ENCODE data around the gene MT1HL1.
A peak's percentile ranks its signal among the peaks of the same experiment; 100 is the strongest.

MT1HL1 gene

DNA sequence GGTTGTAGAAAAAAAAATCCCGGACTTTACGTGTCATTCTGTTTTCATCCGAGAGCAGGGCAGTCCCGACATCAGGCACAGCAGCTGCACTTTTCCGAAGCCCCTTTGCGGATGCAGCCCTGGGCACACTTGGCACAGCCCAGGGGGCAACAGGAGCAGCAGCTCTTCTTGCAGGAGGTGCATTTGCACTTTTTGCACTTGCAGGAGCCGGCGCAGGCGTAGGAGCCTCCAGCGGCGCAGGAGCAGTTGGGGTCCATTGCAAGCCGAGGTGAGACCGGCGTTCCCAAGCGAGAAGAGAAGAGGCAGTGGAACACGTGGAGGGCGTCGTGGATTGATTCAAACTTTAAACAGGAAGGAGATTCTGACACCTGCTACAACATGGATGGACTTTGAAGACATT lies at the start of gene MT1HL1:
MT1HL1 (minus strand) TSS at position 326 of the 400 bp plus-strand sequence; CDS start at position 257, 69 bp downstream.
- no peak for DNase-seq

DNA sequence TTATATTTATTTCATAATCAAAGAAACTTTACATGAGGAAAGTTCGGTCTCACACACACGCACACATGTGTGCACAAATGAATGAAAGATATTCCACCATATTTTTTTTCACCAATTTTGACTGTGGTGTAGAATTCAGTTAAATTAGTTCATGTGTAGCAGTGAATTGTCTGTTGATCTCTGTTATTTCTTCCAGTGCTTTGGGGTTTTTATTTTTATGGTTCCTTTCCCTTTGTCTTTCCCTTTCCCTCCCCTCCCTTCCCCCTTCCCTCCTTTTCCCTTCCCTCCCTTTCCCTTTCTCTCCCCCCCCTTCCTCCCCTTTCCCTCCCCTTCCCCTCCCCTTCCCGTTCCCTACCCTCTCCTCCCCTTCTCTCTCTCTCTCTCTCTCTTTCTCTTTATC lies 46.7 kb upstream of the MT1HL1 start:
- DNase-seq, result no peak

DNA sequence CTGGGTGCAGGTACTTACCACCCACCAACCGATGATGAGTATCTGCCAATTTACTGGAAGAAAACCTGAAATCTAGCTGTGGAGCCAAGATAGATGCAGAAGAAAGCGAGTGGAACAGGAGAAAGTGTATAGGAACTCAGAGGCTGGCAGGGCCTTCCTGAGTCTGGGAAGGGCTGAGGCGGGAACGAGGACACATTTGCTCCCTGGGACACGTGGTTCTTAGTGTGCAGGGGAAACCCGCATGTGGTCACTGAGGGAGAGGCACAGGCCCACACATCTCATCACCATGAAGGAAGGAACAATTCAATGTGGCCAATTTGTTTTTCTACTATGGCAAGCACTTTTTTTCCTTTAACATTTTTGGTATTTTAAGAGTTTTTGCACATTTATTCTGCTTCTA lies 45.9 kb upstream of the MT1HL1 start:
- DNase-seq, result no peak

DNA sequence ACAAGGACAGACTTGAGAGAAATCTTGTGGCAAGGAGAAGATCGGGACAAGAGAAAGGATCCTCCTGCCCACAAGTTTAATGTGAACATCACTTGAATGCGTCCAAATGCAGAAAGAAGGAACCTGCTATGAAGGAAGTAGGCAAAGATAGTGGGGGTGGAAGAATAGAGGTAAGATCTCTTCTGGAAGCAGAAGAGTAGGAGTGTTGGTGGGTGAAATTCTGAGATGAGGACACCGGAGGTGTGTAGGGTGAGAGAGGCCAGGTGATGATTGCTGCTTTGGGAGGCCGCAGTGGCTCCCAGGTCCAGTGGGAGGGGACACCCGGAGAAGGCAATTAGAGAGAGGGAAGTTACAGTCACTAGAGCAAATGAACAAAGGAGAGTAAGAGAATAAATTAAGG lies 44.6 kb upstream of the MT1HL1 start:
- no peak for DNase-seq

DNA sequence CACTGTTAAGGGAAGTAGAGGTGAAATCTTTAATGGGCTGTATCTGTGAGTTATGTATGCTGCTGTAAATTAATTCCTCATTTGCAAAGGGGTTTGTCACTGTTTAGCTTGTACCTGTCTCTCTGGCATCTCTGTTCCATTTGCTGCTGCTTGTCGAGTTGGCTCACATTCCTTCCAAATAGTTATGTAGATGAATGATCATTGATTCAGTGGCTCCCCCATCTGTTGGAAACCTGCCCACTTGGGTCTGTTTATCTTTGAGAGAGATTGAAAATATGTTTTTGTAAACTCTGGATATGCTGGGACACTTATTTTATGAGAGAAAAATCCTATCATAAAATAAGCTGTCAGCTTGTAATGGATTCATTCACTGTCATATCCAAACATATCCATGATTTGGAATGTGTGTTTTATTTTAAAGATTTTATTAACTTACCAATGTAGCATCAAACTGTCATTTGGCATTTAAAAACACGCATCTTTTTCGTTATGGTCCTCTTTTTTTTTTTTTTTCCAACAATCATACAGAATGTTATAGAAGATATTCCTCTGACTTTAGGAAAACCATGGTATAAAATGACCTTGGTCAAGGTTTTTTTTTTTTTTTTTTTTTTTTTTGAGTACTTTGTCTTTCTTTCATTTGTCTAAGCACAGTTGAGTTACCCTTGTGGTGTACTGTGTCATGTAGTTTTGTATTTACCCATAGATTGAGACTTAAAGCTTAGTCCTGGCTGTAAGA lies 41.2 kb upstream of the MT1HL1 start:
- DNase-seq, result no peak

- DNase-seq, result no peak
Measured at GRCh38 chr1:237043846-237044636, 39.8 kb upstream of the MT1HL1 start.

DNA sequence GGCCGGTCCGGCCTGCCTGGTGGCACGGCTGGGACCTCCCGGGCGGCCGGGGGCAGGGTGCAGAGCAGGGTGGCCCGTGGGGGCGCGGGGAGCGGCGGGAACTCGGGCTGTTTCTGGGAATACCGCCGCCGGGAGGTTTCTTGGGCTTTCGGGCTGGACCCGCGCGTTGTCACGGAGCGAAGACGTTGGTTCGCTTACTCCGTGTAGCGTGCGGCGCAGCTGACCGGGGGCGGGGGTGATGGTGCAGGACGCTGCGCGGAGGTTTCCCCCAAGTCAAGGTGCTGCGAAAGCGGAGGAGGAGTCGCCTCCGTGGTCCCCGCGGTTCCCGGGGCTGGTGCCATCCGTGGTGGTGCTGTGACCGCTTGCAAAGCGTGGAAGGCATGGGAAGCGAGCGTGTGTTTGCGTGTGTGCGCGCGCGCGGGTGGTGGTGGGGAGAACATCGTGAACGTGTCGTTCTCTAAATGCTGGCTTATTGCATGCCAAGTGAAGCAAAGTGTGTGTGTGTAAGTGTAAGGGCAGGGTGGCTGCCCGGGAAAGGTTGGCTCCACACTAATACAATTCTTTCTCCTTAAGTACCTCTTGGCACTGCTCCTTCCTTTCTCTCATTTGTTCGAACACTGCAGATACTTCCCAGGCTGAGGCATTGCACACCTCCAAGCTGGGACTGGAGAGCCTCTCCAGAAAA lies 38.8 kb upstream of the MT1HL1 start:
- DNase-seq, result no peak

GRCh38 chr1:237042526-237042891 lies 38.3 kb upstream of the MT1HL1 start:
- DNase-seq, result no peak

- peak; percentile 25 for DNase-seq
Measured at GRCh38 chr1:237041795-237042525, 37.7 kb upstream of the MT1HL1 start, which contains the start of gene RYR2. RYR2 (plus strand) TSS chr1:237042184; CDS start chr1:237042522, 338 bp downstream.

DNA sequence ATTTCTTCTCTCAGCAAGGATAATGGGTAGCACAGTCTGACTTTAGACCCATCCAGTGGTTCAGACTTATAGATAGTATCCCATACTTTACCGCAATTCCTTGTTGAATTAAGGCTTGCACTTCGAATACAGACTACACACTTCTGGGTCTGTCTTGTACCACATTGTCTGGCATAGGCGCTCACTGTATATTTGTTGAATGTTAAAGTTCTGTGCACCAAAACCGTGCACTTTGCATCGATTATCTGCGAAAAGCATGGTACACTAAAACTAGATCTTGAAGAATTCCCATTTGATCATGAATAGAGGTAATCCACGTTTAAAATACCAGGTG lies 37.2 kb upstream of the MT1HL1 start:
- DNase-seq, result no peak

DNA sequence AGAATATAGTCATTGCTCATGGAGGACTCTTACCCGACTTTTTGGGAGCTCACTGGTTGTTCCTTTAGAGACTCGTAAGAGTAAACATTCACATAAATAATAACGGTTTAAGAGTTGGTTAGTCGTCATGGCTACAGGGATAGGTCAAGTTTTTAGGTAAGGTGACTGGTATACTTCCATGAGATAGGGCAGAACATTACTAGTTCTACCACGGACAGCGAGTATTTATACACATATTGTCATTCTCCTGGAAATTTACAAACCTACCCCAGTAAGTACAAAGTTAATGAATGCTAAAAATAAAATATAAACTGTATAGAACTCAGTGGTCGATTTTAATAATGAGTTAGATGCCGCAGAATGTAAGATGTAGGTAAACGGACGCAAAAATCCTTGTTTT lies 36.6 kb upstream of the MT1HL1 start:
- no peak for DNase-seq

- no peak for DNase-seq
Measured at GRCh38 chr1:237038211-237038610, 34.0 kb upstream of the MT1HL1 start.

- DNase-seq, result no peak
Measured at GRCh38 chr1:237035759-237036158, 31.5 kb upstream of the MT1HL1 start.

GRCh38 chr1:237033804-237034203 lies 29.6 kb upstream of the MT1HL1 start:
- DNase-seq, result no peak

DNA sequence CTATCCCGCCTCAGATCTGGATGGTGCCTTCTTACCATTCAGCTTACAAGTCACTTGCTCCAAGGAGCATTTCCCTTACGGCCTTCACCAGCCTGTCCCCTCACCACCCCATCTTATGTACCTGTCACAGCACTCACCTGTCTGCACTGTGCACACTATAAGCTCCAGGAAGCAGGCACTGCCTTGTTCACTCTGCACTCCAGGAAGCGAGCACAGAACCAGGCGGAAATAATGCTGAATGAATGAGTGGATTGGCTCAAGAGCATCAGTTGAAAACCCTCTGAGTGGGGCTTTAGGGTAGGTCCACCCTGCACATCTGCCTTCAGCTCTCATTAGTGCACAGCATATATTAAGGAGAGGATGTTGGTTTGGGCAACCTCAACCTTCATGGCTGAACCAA lies 28.8 kb upstream of the MT1HL1 start:
- DNase-seq, result no peak

DNA sequence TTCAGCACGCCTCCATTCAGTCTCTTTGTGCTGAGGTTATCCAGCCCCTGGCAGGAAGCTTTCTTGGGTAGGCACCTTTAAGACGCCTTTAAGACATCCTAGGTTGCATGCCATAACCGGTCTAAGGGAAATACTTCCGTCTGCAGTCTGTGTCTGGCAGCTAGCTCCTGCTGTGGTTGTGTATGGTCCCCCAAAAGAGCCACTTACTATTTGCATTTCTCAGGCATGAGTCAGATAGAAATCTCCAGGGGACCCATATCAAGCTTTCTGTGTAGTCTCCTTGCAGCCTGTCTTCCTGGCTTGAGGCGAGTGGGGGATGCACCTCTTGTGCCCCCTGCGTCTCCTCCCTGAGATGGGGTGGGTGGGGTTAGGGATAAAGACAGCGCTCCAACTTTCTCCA lies 27.8 kb upstream of the MT1HL1 start:
- DNase-seq, result no peak

DNA sequence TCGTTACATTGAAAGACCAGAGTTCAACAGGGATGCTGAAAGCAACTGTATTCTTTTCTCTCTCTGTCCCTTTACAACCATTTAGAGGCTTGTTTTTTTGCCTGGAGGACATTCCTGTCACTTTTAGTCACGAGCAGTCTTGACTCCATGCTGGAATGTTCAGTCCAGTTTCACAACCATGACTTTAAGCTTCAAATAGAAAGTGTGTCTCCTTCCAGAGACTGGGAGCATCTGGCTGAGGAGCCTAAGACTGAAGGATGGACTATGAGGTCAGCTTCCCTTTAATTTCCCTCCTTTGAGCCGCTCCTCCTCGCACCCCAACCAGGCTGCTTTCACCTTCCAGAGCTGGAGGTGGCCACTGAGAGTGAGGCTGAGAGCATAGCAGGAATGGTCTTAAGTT lies 27.2 kb upstream of the MT1HL1 start:
- DNase-seq, result no peak

- no peak for DNase-seq
Measured at GRCh38 chr1:237029850-237030535, 25.8 kb upstream of the MT1HL1 start.

DNA sequence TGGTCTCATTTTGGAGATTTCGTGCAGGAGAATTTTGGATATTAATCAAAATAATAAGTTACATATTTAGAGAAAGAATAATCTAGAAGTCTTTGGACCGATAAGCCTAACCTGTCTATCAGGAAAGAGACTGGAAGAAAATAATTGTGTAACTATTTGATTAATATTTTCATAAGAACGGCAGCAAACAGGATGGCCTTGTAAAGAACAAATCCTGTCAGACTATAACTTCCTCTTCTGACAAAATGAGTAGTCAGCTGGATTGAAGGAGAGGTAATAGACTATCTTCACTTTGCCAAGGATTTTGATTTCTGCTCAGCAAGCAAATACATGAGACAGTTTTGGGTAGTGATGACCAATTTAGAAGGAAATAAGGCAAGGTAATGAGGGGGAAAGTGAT lies 25.0 kb upstream of the MT1HL1 start:
- no peak for DNase-seq

GRCh38 chr1:237025358-237026074 lies 21.3 kb upstream of the MT1HL1 start:
- DNase-seq, result no peak

DNA sequence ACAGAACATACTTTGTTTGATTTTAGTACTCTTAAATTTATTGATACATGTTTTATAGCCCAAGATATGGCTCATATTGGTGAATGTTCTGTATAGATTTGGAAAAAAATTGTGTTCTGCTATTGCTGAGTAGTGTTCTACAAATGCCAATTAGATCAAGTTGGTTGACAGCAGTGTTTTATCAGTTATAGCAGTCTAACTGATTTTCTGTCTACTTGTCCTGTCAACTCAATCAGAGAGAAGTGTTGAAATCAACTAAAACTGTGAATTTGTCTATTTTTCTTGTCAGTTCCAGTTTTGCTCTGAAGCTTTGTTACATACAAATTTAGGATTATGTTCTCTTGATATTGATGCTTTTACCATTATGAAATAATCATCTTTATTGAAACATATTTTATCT lies 14.7 kb upstream of the MT1HL1 start:
- DNase-seq, result no peak

- no peak for DNase-seq
Measured at GRCh38 chr1:237016626-237017025, 12.4 kb upstream of the MT1HL1 start.

Data from NCI-H146 (cell line).